ENCODE results near the gene PHKG2. TPM values are rescaled to one million over a fixed set of nuclear protein-coding genes. Genes with fewer than 3 reads are reported as not detected.

Gene PHKG2
- total RNA-seq, 1 donor, result 20.8 TPM

- no peak for DNase-seq (ENCODE audit: low read depth)
- H3K4me3 ChIP-seq (ENCODE audit: low read depth, low read length), result no peak overlapping the region
Observed at GRCh38 chr16:30721606-30722005, 26.6 kb upstream of the PHKG2 start.

GRCh38 chr16:30722443-30722842 is 25.8 kb upstream of the PHKG2 start:
- TF ChIP-seq CTCF (IDR thresholded peaks at IDR 0.05; ENCODE audit: insufficient read depth, low read length), result no peak
- DNase-seq (ENCODE audit: low read depth), result no peak
- no peak overlapping the region for H3K4me3 ChIP-seq (ENCODE audit: low read depth, low read length)

More at GRCh38 chr16:30721606-30722005, 26.6 kb upstream of the PHKG2 start:
- no peak for TF ChIP-seq CTCF (IDR thresholded peaks at IDR 0.05; ENCODE audit: insufficient read depth, low read length)

GRCh38 chr16:30722916-30723315 is 25.3 kb upstream of the PHKG2 start:
- no peak for DNase-seq (ENCODE audit: low read depth)
- no peak overlapping the region for H3K4me3 ChIP-seq (ENCODE audit: low read depth, low read length)
- no peak for TF ChIP-seq CTCF (IDR thresholded peaks at IDR 0.05; ENCODE audit: insufficient read depth, low read length)

GRCh38 chr16:30723725-30724355 is 24.4 kb upstream of the PHKG2 start:
- no peak for DNase-seq (ENCODE audit: low read depth)
- no peak for TF ChIP-seq CTCF (IDR thresholded peaks at IDR 0.05; ENCODE audit: insufficient read depth, low read length)

GRCh38 chr16:30724641-30725417 is 23.4 kb upstream of the PHKG2 start:
- TF ChIP-seq CTCF (IDR thresholded peaks at IDR 0.05; ENCODE audit: insufficient read depth, low read length), result no peak
- DNase-seq (ENCODE audit: low read depth), result no peak
- no peak overlapping the region for H3K4me3 ChIP-seq (ENCODE audit: low read depth, low read length)

More at GRCh38 chr16:30723725-30724355, 24.4 kb upstream of the PHKG2 start:
- H3K4me3 ChIP-seq (ENCODE audit: low read depth, low read length), result no peak overlapping the region

- DNase-seq (ENCODE audit: low read depth), result no peak
- TF ChIP-seq CTCF (IDR thresholded peaks at IDR 0.05; ENCODE audit: insufficient read depth, low read length), result no peak
Observed at GRCh38 chr16:30725418-30725792, 22.8 kb upstream of the PHKG2 start.

More at GRCh38 chr16:30725418-30725792, 22.8 kb upstream of the PHKG2 start:
- no peak overlapping the region for H3K4me3 ChIP-seq (ENCODE audit: low read depth, low read length)

Data from fibroblast of the aortic adventitia (primary cell).